Lung (tissue), 12 donors: Measurements from ENCODE around the gene BMS1. TPM values are rescaled to one million over a fixed set of nuclear protein-coding genes. Genes with fewer than 3 reads are reported as not detected.
"Not testable (repeated sequence)": the region's sequence is repeated elsewhere in the genome, so short reads cannot be mapped to it uniquely, and the experiment has no call there.

ENCODE experiments used
- ATAC-seq: fragments of 200-7000 bp; cut with Tn5 transposase; one replicate; pipeline ENCODE4 v1.9.1; 2020; ENCODE audit warnings: moderate number of reproducible peaks; ENCODE audit not compliant: insufficient read depth, low FRiP score
- DNase-seq, 3 donors: peaks; one replicate each; pipeline ENCODE4 v3.0.0-alpha.2; 2013 to 2017
- H3K27ac ChIP-seq, 2 donors: one replicate each; pipeline ENCODE4 v1.5.1; 2013; ENCODE audit warnings: mild to moderate bottlenecking in 2 of 2, moderate library complexity in 2 of 2, control low read depth in 1 of 2, inconsistent platforms in 1 of 2, low read depth in 1 of 2, low read length in 1 of 2
- H3K27me3 ChIP-seq, 3 donors: one replicate each; pipeline ENCODE4 v1.5.1; 2013; ENCODE audit warnings: low read length in 2 of 3; ENCODE audit not compliant: control insufficient read depth in 3 of 3, insufficient read depth in 3 of 3
- H3K36me3 ChIP-seq, 4 donors: one replicate each; pipeline ENCODE4 v1.5.1; 2013; ENCODE audit warnings: low read length in 4 of 4, mild to moderate bottlenecking in 1 of 4, moderate library complexity in 1 of 4; ENCODE audit not compliant: control insufficient read depth in 4 of 4, insufficient read depth in 4 of 4
- H3K4me1 ChIP-seq, 5 donors: one replicate each; pipeline ENCODE4 v1.5.1; 2013; ENCODE audit warnings: low read length in 5 of 5, mild to moderate bottlenecking in 2 of 5, moderate library complexity in 1 of 5; ENCODE audit not compliant: control insufficient read depth in 5 of 5, insufficient read depth in 5 of 5
- H3K4me3 ChIP-seq: one replicate; pipeline ENCODE4 v1.5.1; 2013; ENCODE audit warnings: mild to moderate bottlenecking, control low read depth, moderate library complexity
- H3K9ac ChIP-seq, 2 donors: one replicate each; pipeline ENCODE4 v1.5.1; 2013; ENCODE audit warnings: low read length in 2 of 2, control low read depth in 1 of 2; ENCODE audit not compliant: insufficient read depth in 1 of 2
- H3K9me3 ChIP-seq, 4 donors: one replicate each; pipeline ENCODE4 v1.5.1; 2013; ENCODE audit warnings: low read length in 3 of 4, mild to moderate bottlenecking in 1 of 4, moderate library complexity in 1 of 4; ENCODE audit not compliant: control insufficient read depth in 4 of 4, insufficient read depth in 3 of 4
- CTCF ChIP-seq: IDR thresholded peaks from 2 replicates; pipeline ENCODE4 v1.5.1; 2012; ENCODE audit warnings: mild to moderate bottlenecking; ENCODE audit errors: control extremely low read depth, extremely low read depth
- WGBS, 2 donors: extraction: QIAGEN DNeasy Blood & Tissue Kit; methylation state at CpG; one replicate each; pipeline ENCODE4 v1.1.7; 2013; 5-methylcytosine and 5-hydroxymethylcytosine counted together
- polyA plus RNA-seq, 2 donors: library from polyadenylated mRNA; stranded (reverse); fragments of 200-250 nt; gene quantifications; one replicate each; pipeline ENCODE4 v1.2.1, GENCODE V29; 2013
- total RNA-seq, 2 donors: library from RNA; depleted of rRNA in 1 of 2; stranded (reverse); fragments of >200 nt in 1 of 2; gene quantifications; one replicate each; pipeline ENCODE4 v1.2.1, GENCODE V29; 2014 to 2021
- donor health status: control.
- donor health status: control.
- donor health status: Bipolar disorder and iron deficiency.
- donor health status: healthy.
- donor health status: DM: yes; HTN: yes; CAD: no.

BMS1 gene
- total and polyA plus RNA-seq, 4 donors, result 6.7 to 15.6 (median 13.8) TPM

- TF ChIP-seq CTCF, result no peak
- peaks cover 10 to 16% (median 10%) of the 10 kb centered on the region in 4 donors for H3K36me3 ChIP-seq
- H3K4me1 ChIP-seq, result no peaks in the 10 kb centered on the region
- no peak overlapping the region for H3K9ac ChIP-seq
- DNase-seq (no peak), ATAC-seq (no peak)
- H3K9me3 ChIP-seq, result peaks cover 0 to 1% (median 0%) of the 10 kb centered on the region in 4 donors
- no peak overlapping the region for H3K4me3 ChIP-seq
- 99% methylated on average over 4 of the region's 4 CpGs for WGBS, 2 donors
- H3K27ac ChIP-seq, result no peak overlapping the region
- no peaks in the 10 kb centered on the region for H3K27me3 ChIP-seq
Observed at GRCh38 chr10:42812028-42812427, 29.4 kb downstream of the BMS1 start.

- H3K27me3 ChIP-seq, H3K4me1 ChIP-seq, H3K27ac ChIP-seq, ATAC-seq, H3K9me3 ChIP-seq, H3K9ac ChIP-seq, DNase-seq, H3K4me3 ChIP-seq: not testable (repeated sequence)
- peaks cover 6 to 23% (median 15%) of the 10 kb centered on the region in 4 donors for H3K36me3 ChIP-seq
- WGBS, 2 donors, result 96 to 97% methylated on average over 5 of the region's 5 CpGs
Observed at GRCh38 chr10:42813989-42814687, 31.5 kb downstream of the BMS1 start.

GRCh38 chr10:42816334-42816733, 33.7 kb downstream of the BMS1 start:
- peaks cover 5 to 24% (median 10%) of the 10 kb centered on the region in 4 donors for H3K36me3 ChIP-seq
- not testable (repeated sequence) for H3K27ac ChIP-seq

GRCh38 chr10:42816912-42817311, 34.3 kb downstream of the BMS1 start:
- no peak for DNase-seq
- H3K27ac ChIP-seq, result no peak overlapping the region
- no peaks in the 10 kb centered on the region for H3K9me3 ChIP-seq
- no peak for TF ChIP-seq CTCF
- H3K27me3 ChIP-seq, result no peaks in the 10 kb centered on the region
- H3K4me3 ChIP-seq, result no peak overlapping the region
- WGBS, 2 donors, result 90 to 99% methylated on average over 2 of the region's 2 CpGs
- no peaks in the 10 kb centered on the region for H3K4me1 ChIP-seq
- ATAC-seq, result no peak
- H3K36me3 ChIP-seq, result peaks cover 5 to 23% (median 10%) of the 10 kb centered on the region in 4 donors
- H3K9ac ChIP-seq, result no peak overlapping the region

More at GRCh38 chr10:42816334-42816733, 33.7 kb downstream of the BMS1 start:
- not testable (repeated sequence) for H3K9me3 ChIP-seq, ATAC-seq, H3K4me3 ChIP-seq, H3K4me1 ChIP-seq, H3K9ac ChIP-seq, H3K27me3 ChIP-seq, DNase-seq
- WGBS, 2 donors, result 87 to 93% methylated on average over 5 of the region's 5 CpGs

- H3K4me3 ChIP-seq, DNase-seq, H3K9ac ChIP-seq, ATAC-seq, H3K9me3 ChIP-seq, H3K27ac ChIP-seq, H3K4me1 ChIP-seq, H3K27me3 ChIP-seq: not testable (repeated sequence)
- H3K36me3 ChIP-seq, result peaks cover 5 to 21% (median 10%) of the 10 kb centered on the region in 4 donors
- 88 to 89% methylated on average over 3 of the region's 3 CpGs for WGBS, 2 donors
Observed at GRCh38 chr10:42817417-42817816, 34.8 kb downstream of the BMS1 start.

- H3K36me3 ChIP-seq, result peaks cover 13 to 36% (median 27%) of the 10 kb centered on the region in 4 donors
- not testable (repeated sequence) for H3K27me3 ChIP-seq, H3K4me1 ChIP-seq, ATAC-seq, H3K27ac ChIP-seq, H3K9me3 ChIP-seq, H3K9ac ChIP-seq, DNase-seq, H3K4me3 ChIP-seq
- 78 to 84% methylated on average over 6 of the region's 6 CpGs for WGBS, 2 donors
Observed at GRCh38 chr10:42826759-42827158, 44.2 kb downstream of the BMS1 start.
